HG03025 (cell line): ENCODE data around the gene SMURF2.

Source experiments
- ATAC-seq: cut with Tn5 transposase; IDR thresholded peaks from one replicate; pipeline ENCODE4 v1.9.1; 2021; ENCODE audit warnings: mild to moderate bottlenecking, moderate library complexity; ENCODE audit not compliant: unreplicated experiment, low FRiP score

The SMURF2 gene

DNA sequence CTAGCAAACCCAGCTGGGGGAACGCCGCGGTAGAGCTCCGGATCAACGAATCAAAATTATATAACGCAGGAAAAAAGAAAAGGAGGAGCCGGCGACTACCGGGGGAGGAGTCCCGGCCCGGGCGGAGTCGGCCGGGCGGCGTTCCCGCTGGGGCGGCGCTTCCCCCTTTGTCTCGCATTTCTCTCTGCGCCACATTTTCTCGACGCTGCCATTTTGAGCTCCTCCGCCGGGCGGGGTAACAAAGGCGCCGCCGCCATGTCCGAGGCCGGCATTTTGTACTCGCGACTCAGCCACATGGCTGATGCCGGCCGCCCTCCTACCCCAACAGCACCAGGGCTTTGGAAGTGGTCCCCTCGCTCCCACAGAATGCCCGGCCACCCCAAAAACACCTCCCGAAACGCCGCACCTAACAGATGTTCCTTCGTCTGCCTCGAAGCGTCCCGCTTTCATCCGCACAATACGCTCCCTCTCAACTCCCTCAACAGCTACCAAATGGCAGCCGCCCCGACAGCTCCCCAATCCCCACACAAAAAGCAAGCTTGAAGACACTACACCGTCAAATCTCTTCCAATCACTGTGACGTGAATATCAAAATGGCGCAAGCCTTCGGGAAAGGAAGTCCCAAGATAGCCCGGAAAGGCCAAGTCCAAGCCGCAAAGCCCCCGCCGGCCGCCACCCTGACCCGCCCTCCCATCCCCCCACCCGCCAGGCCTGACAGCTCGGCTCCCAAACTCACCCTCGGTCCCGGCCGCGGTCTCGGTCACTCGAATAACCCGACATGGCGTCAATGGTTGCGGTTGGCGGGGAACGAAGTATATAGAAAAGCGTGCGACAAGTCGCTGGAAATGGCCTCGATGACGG, 156.5 kb downstream of the SMURF2 start:
- no peak for ATAC-seq

DNA sequence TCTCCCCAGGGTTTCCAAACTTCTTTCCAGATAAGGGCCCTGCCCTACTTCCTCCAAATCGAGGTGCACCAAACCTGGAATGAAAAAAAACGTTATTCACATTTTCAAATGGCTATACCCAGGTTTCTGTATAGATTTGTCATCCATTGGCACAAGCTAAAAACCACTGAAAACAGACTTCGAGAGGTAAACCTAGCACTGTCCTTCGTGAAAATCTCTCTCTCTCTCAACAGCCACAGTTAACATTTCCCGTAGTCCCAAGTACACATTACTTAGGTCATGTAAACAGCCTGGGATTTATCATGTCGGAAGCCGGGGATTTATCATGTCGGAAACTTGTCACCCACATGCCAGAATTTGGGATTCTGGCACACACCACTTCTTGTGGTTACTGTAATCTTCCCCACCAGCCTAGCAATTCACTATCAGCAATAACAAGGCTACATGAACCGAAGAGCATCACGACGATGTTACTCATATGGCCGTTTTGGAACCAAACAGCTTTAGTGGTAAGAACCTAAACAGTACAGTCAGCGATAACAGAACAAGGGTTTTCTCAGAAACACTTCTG, 157.3 kb downstream of the SMURF2 start:
- no peak for ATAC-seq

- no peak for ATAC-seq
These were observed 158.0 kb downstream of the SMURF2 start for GRCh38 chr17:64503821-64504768.

GRCh38 chr17:64503341-64503740, 158.8 kb downstream of the SMURF2 start:
- ATAC-seq: no peak

DNA sequence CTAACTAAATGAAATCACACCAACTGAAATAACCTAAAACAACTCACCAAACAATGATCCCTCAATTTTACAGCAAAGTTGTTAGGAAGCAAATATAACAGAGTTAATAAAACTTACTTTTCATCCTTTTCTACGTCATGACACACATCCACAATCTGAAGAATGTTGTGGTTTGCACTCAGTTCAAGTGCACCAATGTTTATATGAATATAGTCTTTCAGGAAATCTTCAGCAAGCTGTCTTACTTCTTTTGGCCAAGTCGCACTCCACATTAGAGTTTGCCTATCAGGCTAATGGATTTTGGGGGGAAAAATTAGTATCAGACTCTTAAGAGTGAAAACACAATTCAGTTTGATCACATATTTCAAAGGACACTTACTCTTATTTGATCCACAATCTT, 159.3 kb downstream of the SMURF2 start:
- ATAC-seq: no peak

GRCh38 chr17:64502021-64502420, 160.1 kb downstream of the SMURF2 start:
- ATAC-seq: no peak

DNA sequence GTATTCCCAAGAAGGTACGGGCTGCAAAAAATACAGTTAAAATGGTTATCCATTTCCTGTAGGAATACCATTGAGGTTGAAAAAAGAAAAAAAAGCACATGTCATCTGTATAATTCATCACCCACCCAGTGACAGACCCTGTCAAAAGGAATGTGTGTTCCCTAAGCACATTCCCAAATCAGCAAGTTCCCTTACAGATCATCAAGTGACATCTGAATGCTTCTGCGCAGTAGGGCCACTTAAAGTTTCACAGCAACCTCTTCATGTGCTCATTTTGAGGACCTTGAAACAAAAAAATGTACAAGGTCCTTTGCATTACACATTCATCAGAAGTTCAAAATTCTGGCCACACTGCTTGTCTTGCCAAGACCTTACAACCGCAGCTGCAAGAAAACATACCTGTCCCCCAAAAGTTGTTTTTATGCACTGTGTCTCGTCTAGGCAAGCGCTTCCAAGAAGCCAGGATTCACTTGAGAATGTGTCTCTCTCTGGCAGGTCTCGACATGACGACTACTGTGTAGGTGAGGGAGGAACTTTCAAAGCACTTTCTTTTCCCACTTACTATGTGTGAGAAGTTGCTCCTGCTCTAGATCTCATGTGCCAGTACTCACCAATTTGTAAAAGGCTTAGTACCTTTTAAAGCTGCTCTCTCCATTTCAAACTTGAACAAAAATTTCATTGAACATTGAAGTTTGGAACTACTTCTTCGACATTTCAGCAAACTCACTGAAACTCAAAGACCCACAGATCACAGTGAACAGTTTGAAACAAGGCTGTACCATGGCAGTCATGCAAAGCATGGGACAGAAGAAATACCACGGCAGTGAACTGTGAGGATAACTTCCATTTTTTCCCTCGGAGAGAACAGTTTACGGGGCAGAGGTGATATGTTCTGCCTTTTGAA, 161.0 kb downstream of the SMURF2 start:
- no peak for ATAC-seq

DNA sequence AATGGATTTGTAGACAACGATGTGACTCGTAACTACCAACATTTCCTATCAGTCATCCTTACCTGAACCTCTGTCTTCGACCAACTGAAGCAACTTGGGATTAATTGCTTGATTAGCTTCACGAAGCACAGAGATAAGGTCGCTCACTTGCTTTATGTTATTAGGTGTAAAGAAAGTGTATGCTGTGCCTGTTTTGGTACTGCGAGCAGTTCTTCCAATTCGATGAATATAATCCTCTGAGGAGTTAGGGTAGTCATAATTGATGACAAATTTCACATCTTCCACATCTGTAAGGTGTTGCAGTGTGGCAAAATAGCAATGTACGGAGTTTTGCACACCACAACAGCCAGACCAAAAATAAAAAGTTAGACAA, 161.6 kb downstream of the SMURF2 start:
- ATAC-seq: no peak

DNA sequence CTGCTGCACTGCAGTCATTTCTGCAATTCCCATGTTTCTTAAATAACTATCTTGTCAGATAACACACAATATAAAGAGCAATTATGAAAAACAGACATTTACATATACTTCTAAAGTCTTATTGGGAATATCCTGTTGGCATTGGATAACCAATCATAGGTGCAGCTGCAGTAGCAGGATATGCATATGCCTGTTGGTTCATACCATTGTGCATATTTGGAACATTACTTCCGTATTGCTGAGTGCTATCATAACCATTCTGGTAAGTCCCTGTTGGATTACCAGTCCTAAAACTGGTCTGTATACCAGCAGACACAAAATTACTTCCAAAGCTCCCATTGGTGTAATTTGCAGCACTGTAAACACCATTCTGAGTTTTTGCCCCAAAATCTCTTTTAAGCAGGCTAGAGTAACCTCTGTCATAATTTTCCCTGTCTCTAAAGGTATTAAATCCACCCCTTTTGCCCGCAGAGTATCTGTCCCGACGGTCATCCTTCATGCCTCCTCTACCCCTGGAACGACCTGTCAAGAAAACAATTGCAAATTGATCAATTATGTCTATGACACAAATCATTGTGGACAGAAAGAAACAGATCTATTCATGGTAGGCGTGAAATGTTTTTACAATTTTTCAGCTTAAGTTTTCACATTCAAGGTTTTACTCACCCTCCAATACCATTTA, 162.2 kb downstream of the SMURF2 start:
- no peak for ATAC-seq

GRCh38 chr17:64498308-64499203, 163.6 kb downstream of the SMURF2 start:
- no peak for ATAC-seq

- peak; percentile 2 for ATAC-seq
These were observed 164.5 kb downstream of the SMURF2 start for GRCh38 chr17:64497565-64498035.

- peak; percentile 76 for ATAC-seq
These were observed 165.1 kb downstream of the SMURF2 start, which contains the start of gene POLG2 for GRCh38 chr17:64496786-64497564. Gene POLG2, minus strand, starts transcription at chr17:64497054. Its CDS starts 86 bp downstream, at chr17:64496968.

- ATAC-seq: peak; percentile 21
These were observed 165.7 kb downstream of the SMURF2 start for GRCh38 chr17:64496348-64496785.
